OCI-LY7 (cell line): ENCODE measurements around the gene ALG1. TPM values are rescaled to one million over a fixed set of nuclear protein-coding genes. Genes with fewer than 3 reads are reported as not detected.

Experiments used
- BruUV-seq: library from RNA; stranded (reverse); fragments of 400-500 nt; replicated peaks from 2 replicates; lab custom pipeline; 2021; lab: Mats Ljungman, UMichigan
- CTCF ChIA-PET: fragments of 300-600 bp; sonication (Branson Sonifier 250); formaldehyde crosslinking; loops from one replicate; lab custom pipeline; 2022; ENCODE audit warnings: antibody characterized with exemption; ENCODE audit not compliant: unreplicated experiment; lab: Charles Lee
- POLR2A ChIA-PET: fragments of 300-600 bp; sonication (Branson Sonifier 250); formaldehyde crosslinking; loops from one replicate; lab custom pipeline; 2022; ENCODE audit warnings: antibody characterized with exemption; lab: Charles Lee
- DNase-seq: peaks from one replicate; pipeline ENCODE4 v3.0.0-alpha.2; 2015; ENCODE audit warnings: low spot score
- H2AFZ ChIP-seq: fragments of 200-600 bp; sonication (generic), shearing (Covaris generic); 2 replicates; pipeline ENCODE4 v1.6.1; 2014; ENCODE audit warnings: mild to moderate bottlenecking, antibody characterized with exemption, low read length, moderate library complexity
- H3K27ac ChIP-seq: fragments of 200-600 bp; sonication (generic); 2 replicates; pipeline ENCODE4 v1.5.1; 2014; ENCODE audit warnings: mixed run types, low read depth, mild to moderate bottlenecking, moderate library complexity, low read length, inconsistent platforms; ENCODE audit not compliant: poor library complexity, severe bottlenecking
- H3K36me3 ChIP-seq: fragments of 200-600 bp; sonication (generic); 2 replicates; pipeline ENCODE4 v1.6.1; 2014; ENCODE audit warnings: mild to moderate bottlenecking, antibody characterized with exemption, low read length, moderate library complexity, mixed read lengths; ENCODE audit not compliant: insufficient read depth
- H3K4me1 ChIP-seq: fragments of 200-600 bp; sonication (generic); 2 replicates; pipeline ENCODE4 v1.5.1; 2014; ENCODE audit warnings: mild to moderate bottlenecking, low read length; ENCODE audit not compliant: insufficient read depth, poor library complexity, severe bottlenecking
- H3K4me2 ChIP-seq: fragments of 200-600 bp; sonication (generic); 2 replicates; pipeline ENCODE4 v1.6.1; 2014; ENCODE audit warnings: mild to moderate bottlenecking, low read length
- H3K4me3 ChIP-seq: fragments of 200-600 bp; sonication (generic); 2 replicates; pipeline ENCODE4 v1.5.1; 2014; ENCODE audit warnings: mild to moderate bottlenecking, low read depth, low read length; ENCODE audit not compliant: poor library complexity, severe bottlenecking
- H3K79me2 ChIP-seq: fragments of 200-600 bp; sonication (generic); 2 replicates; pipeline ENCODE4 v1.6.1; 2016; ENCODE audit warnings: low read depth, mild to moderate bottlenecking, low read length, moderate library complexity, mixed read lengths; ENCODE audit not compliant: insufficient read depth
- H3K9me2 ChIP-seq: fragments of 200-600 bp; sonication (generic); 2 replicates; pipeline ENCODE4 v1.6.1; 2016; ENCODE audit warnings: mild to moderate bottlenecking, low read length, mixed read lengths; ENCODE audit not compliant: insufficient read depth
- H3K9me3 ChIP-seq: fragments of 200-600 bp; sonication (generic); 2 replicates; pipeline ENCODE4 v1.6.1; 2014; ENCODE audit warnings: mild to moderate bottlenecking, mixed run types, low read length, mixed read lengths
- H4K20me1 ChIP-seq: fragments of 200-600 bp; sonication (generic); 2 replicates; pipeline ENCODE4 v1.6.1; 2014; ENCODE audit warnings: mild to moderate bottlenecking, antibody characterized with exemption, low read length, moderate library complexity, mixed read lengths; ENCODE audit not compliant: insufficient read depth
- CTCF ChIP-seq: fragments of 200-600 bp; sonication (generic); conservative IDR thresholded peaks from 2 replicates; pipeline ENCODE4 v1.5.1; 2014; ENCODE audit warnings: mild to moderate bottlenecking, antibody characterized with exemption, low read length, moderate library complexity, mixed read lengths
- EZH2phosphoT487 ChIP-seq: fragments of 200-600 bp; sonication (generic); IDR thresholded peaks from 2 replicates; pipeline ENCODE4 v1.6.1; 2018; ENCODE audit warnings: low read depth, borderline replicate concordance, mild to moderate bottlenecking, mixed run types, antibody characterized with exemption, low read length, moderate library complexity, mixed read lengths
- intact Hi-C: fragments of 100-400 bp; cut with micrococcal nuclease; formaldehyde crosslinking; loops from one replicate; pipeline ENCODE4 v1.10.0; 2022; ENCODE audit not compliant: unreplicated experiment
- total RNA-seq, 2 experiments: library from RNA; depleted of rRNA in 1 of 2; stranded (reverse); fragments of >200 nt in 1 of 2; shearing (Covaris generic) in 1 of 2; gene quantifications; 2 replicates each; pipeline ENCODE4 v1.2.3, GENCODE V29; 2014 to 2022

Gene ALG1
- total RNA-seq, 2 experiments from 2014 or later, result 13.7 to 23.1 TPM

DNA sequence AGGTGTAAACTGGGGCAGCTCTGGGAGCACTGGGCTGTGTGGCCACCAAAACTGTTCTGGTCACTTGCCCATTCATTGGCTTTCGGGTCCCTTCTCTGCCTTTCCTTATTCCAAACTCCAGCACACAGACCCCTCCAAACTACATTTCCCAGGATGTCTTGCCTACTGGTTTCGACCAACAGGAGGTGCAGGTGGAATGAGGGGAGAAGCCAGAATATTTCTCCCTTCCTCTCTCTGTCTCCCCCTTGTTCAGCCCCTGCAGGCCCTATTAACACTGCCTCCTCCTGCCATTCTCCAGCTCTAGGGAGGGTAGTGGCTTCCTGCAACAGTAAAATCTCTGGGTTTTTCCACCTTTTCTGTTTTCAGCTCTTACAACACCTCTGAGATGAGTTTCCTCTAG is 24.7 kb upstream of the ALG1 start:
- ChIA-PET POLR2A (no interaction called here), CTCF (no interaction called here)
- Histone ChIP-seq H3K4me2 (no peak overlapping the region), H4K20me1 (no peaks in the 10 kb centered on the region), H2AFZ (no peak overlapping the region), H3K4me3 (no peak overlapping the region), H3K9me2 (no peaks in the 10 kb centered on the region), H3K27ac (no peak overlapping the region), H3K9me3 (no peaks in the 10 kb centered on the region), H3K4me1 (no peaks in the 10 kb centered on the region), H3K36me3 (no peaks in the 10 kb centered on the region), H3K79me2 (no peaks in the 10 kb centered on the region)
- intact Hi-C loops, result no loop called here
- DNase-seq, result no peak
- TF ChIP-seq CTCF (no peak), EZH2phosphoT487 (no peak)
- no TSS peak for BruUV-seq

DNA sequence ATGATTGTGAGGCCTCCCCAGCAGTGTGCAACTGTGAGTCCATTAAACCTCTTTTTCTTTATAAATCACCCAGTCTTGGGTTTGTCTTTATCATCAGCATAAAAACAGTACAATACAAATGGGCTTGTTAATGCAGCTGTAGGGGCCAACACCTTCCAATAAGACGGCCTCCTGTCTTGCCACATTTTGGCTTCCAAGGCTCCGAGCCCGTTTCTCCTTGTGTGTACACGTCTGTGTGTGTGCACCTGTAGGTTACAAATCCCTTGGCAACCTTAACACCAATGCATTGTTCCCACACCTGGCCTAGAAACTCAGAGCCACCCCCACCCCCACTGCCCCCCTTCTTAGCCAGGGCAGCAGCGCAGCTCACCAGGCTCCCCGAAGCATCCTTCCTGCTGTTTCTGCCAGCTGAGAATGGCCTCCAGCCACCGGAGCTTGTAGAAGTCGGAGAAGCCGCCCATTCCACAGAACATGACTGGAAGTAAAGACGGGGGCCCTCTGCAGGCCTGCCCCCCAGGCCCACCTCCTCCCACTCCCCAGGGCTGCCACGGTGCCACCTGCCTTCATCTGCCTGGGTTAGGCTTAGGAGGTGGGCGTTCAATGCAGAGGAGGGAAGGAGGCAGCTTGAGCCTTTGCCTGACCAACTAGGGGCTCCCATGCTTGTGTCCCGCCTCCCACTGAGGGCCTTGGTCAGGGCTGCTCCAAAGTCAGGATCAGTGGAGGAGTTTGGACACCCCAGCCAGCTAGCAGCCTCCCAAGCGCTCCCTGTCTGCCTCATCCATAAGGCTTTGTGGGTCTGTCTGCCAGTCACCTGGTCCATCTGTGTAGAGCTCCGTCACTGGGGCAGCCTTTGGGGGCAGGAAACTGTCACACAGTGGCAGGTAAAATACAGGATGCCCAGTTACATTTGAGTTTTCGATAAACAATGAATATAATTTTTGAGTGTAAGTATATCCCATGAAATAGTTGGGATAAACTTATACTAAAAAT is 16.5 kb upstream of the ALG1 start:
- no peaks in the 10 kb centered on the region for H3K36me3 ChIP-seq
- no peak overlapping the region for H3K4me3 ChIP-seq
- no peak for TF ChIP-seq CTCF
- no peak for TF ChIP-seq EZH2phosphoT487

GRCh38 chr16:5056352-5056751 is 15.3 kb upstream of the ALG1 start:
- ChIA-PET POLR2A (no interaction called here), CTCF (no interaction called here)
- H3K9me3 ChIP-seq, result no peaks in the 10 kb centered on the region
- H3K4me3 ChIP-seq, result no peak overlapping the region
- no peaks in the 10 kb centered on the region for H3K36me3 ChIP-seq
- no peaks in the 10 kb centered on the region for H4K20me1 ChIP-seq
- no peaks in the 10 kb centered on the region for H3K9me2 ChIP-seq
- H3K4me1 ChIP-seq, result no peaks in the 10 kb centered on the region
- H3K79me2 ChIP-seq, result no peaks in the 10 kb centered on the region
- intact Hi-C loops, result loop anchor here (1.0 kb wide), 1 partner anchor 36 kb away; no protein-coding TSS in a partner anchor
- DNase-seq, result peak; percentile 45
- TF ChIP-seq CTCF (peak; percentile 78), EZH2phosphoT487 (no peak)
- H2AFZ ChIP-seq, result no peak overlapping the region
- no peak overlapping the region for H3K27ac ChIP-seq
- BruUV-seq, result no TSS peak
- H3K4me2 ChIP-seq, result no peak overlapping the region

More for the DNA sequence above, 16.5 kb upstream of the ALG1 start:
- BruUV-seq, result no TSS peak
- ChIA-PET POLR2A (no interaction called here), CTCF (interaction anchor here (0.6 kb wide), 1 partner anchor 18 kb away, joined by 5 read pairs; no protein-coding TSS in a partner anchor)
- Histone ChIP-seq H3K9me2 (no peaks in the 10 kb centered on the region), H3K79me2 (no peaks in the 10 kb centered on the region), H3K27ac (no peak overlapping the region), H3K9me3 (no peaks in the 10 kb centered on the region), H4K20me1 (no peaks in the 10 kb centered on the region), H2AFZ (no peak overlapping the region), H3K4me2 (no peak overlapping the region), H3K4me1 (no peaks in the 10 kb centered on the region)
- intact Hi-C loops, result no loop called here
- DNase-seq, result no peak
